DOHH2 (cell line): ENCODE data around the gene RAPGEF1.

Experiments
- H3F3A ChIP-seq: fragments of 200-600 bp; sonication (generic), shearing (Covaris generic); 2 replicates; pipeline ENCODE4 v1.6.0; 2016; ENCODE audit warnings: antibody characterized with exemption, mild to moderate bottlenecking; ENCODE audit not compliant: control insufficient read depth, insufficient read depth
- H3K27ac ChIP-seq: fragments of 200-600 bp; sonication (generic); 2 replicates; pipeline ENCODE4 v1.5.1; 2014; ENCODE audit warnings: low read depth, mild to moderate bottlenecking, low read length, moderate library complexity
- H3K27me3 ChIP-seq: fragments of 200-600 bp; sonication (generic); 2 replicates; pipeline ENCODE4 v1.6.1; 2014; ENCODE audit warnings: mild to moderate bottlenecking, low read length, mixed read lengths; ENCODE audit not compliant: control insufficient read depth
- H3K36me3 ChIP-seq: fragments of 200-600 bp; sonication (generic); 2 replicates; pipeline ENCODE4 v1.6.1; 2014; ENCODE audit warnings: mild to moderate bottlenecking, low read length, moderate library complexity, mixed read lengths; ENCODE audit not compliant: control insufficient read depth
- H3K4me1 ChIP-seq: fragments of 200-600 bp; sonication (generic); 2 replicates; pipeline ENCODE4 v1.6.1; 2014; ENCODE audit warnings: mild to moderate bottlenecking, low read length, mixed read lengths; ENCODE audit not compliant: control insufficient read depth
- H3K4me2 ChIP-seq: fragments of 200-600 bp; sonication (generic); 2 replicates; pipeline ENCODE4 v1.6.0; 2014; ENCODE audit warnings: mild to moderate bottlenecking, low read length, moderate library complexity
- H3K4me3 ChIP-seq: fragments of 200-600 bp; sonication (generic); 2 replicates; pipeline ENCODE4 v1.5.1; 2014; ENCODE audit warnings: mild to moderate bottlenecking, low read length, mixed read lengths
- H3K79me2 ChIP-seq: fragments of 200-600 bp; sonication (generic); 2 replicates; pipeline ENCODE4 v1.6.1; 2014; ENCODE audit warnings: mild to moderate bottlenecking, low read length, mixed read lengths; ENCODE audit not compliant: control insufficient read depth
- H3K9me2 ChIP-seq: fragments of 200-600 bp; sonication (generic); replicated peaks from 2 replicates; pipeline ENCODE4 v1.6.1; 2014; ENCODE audit warnings: mild to moderate bottlenecking, low read length, mixed read lengths; ENCODE audit not compliant: control insufficient read depth
- H3K9me3 ChIP-seq: fragments of 200-600 bp; sonication (generic); 2 replicates; pipeline ENCODE4 v1.6.1; 2014; ENCODE audit warnings: antibody characterized with exemption, low read length, mixed read lengths; ENCODE audit not compliant: control insufficient read depth, insufficient read depth
- H4K20me1 ChIP-seq: fragments of 200-600 bp; sonication (generic); 2 replicates; pipeline ENCODE4 v1.6.0; 2014; ENCODE audit warnings: low read depth, mild to moderate bottlenecking, antibody characterized with exemption, low read length, moderate library complexity; ENCODE audit not compliant: control insufficient read depth, insufficient read depth
- CTCF ChIP-seq: fragments of 200-600 bp; sonication (generic); IDR thresholded peaks from one replicate; pipeline ENCODE4 v1.5.1; 2014; ENCODE audit warnings: antibody characterized with exemption, mild to moderate bottlenecking, low read depth, low read length; ENCODE audit not compliant: poor library complexity, severe bottlenecking
- EZH2phosphoT487 ChIP-seq: fragments of 200-600 bp; sonication (generic); IDR thresholded peaks from 2 replicates; pipeline ENCODE4 v1.6.1; 2017; ENCODE audit warnings: borderline replicate concordance, mild to moderate bottlenecking, antibody characterized with exemption, low read length, moderate library complexity, mixed read lengths

Gene RAPGEF1

GRCh38 chr9:131587331-131587730 lies 152.5 kb downstream of the RAPGEF1 start:
- Histone ChIP-seq H3K79me2 (no peaks in the 10 kb centered on the region), H3K27ac (no peak overlapping the region), H3K27me3 (no peaks in the 10 kb centered on the region), H3K9me2 (no peaks in the 10 kb centered on the region), H3K4me3 (no peak overlapping the region), H3K4me2 (no peak overlapping the region), H3K36me3 (peaks cover 68% of the 10 kb centered on the region), H3K9me3 (no peaks in the 10 kb centered on the region), H3F3A (no peaks in the 10 kb centered on the region), H4K20me1 (peaks cover 3% of the 10 kb centered on the region; the same call in 1 of the 2 replicates), H3K4me1 (peaks cover 11% of the 10 kb centered on the region)
- TF ChIP-seq EZH2phosphoT487 (no peak), CTCF (no peak)

GRCh38 chr9:131585375-131585774 lies 154.5 kb downstream of the RAPGEF1 start:
- Histone ChIP-seq H3K9me2 (no peaks in the 10 kb centered on the region), H3K27me3 (no peaks in the 10 kb centered on the region), H3K27ac (no peak overlapping the region), H3K4me2 (0 out of 2 replicates have a peak overlapping the region, but pooled peaks have one; percentile 8), H3K4me1 (peaks cover 11% of the 10 kb centered on the region), H3K36me3 (peaks cover 65% of the 10 kb centered on the region), H3K4me3 (no peak overlapping the region), H3K9me3 (no peaks in the 10 kb centered on the region), H3K79me2 (no peaks in the 10 kb centered on the region), H4K20me1 (no peaks in the 10 kb centered on the region), H3F3A (no peaks in the 10 kb centered on the region)
- no peak for TF ChIP-seq CTCF
- TF ChIP-seq EZH2phosphoT487: no peak

- H3F3A ChIP-seq: no peaks in the 10 kb centered on the region
- no peak overlapping the region for H3K4me3 ChIP-seq
- no peaks in the 10 kb centered on the region for H3K9me2 ChIP-seq
- H3K4me1 ChIP-seq: peaks cover 11% of the 10 kb centered on the region
- H3K4me2 ChIP-seq: no peak overlapping the region
- H3K9me3 ChIP-seq: no peaks in the 10 kb centered on the region
- H3K27ac ChIP-seq: no peak overlapping the region
- H4K20me1 ChIP-seq: no peaks in the 10 kb centered on the region
- H3K27me3 ChIP-seq: no peaks in the 10 kb centered on the region
- peaks cover 65% of the 10 kb centered on the region for H3K36me3 ChIP-seq
- no peaks in the 10 kb centered on the region for H3K79me2 ChIP-seq
- TF ChIP-seq EZH2phosphoT487 (no peak), CTCF (no peak)
These were observed 155.0 kb downstream of the RAPGEF1 start for GRCh38 chr9:131584858-131585257.
